ENCODE measurements around the gene F8.

GRCh38 chrX:154850957-154851611, 171.4 kb downstream of the F8 start:
- TF ChIP-seq CTCF (IDR thresholded peaks at IDR 0.05; ENCODE audit: poor library complexity, severe bottlenecking), result no peak
- no peak for TF ChIP-seq REST (IDR thresholded peaks at IDR 0.05; ENCODE audit: borderline replicate concordance)
- TF ChIP-seq RAD21 (conservative IDR thresholded peaks at IDR 0.05), result no peak
- TF ChIP-seq EZH2 (IDR thresholded peaks at IDR 0.05; ENCODE audit: borderline replicate concordance, insufficient read depth, low read length, poor library complexity, severe bottlenecking), result no peak
